GM19025 (cell line): ENCODE results near the gene APOL1.
"Not testable (repeated sequence)": the region's sequence is repeated elsewhere in the genome, so short reads cannot be mapped to it uniquely, and the experiment has no call there.

ENCODE experiments used
- ATAC-seq: cut with Tn5 transposase; IDR thresholded peaks from one replicate; pipeline ENCODE4 v1.9.1; 2021; ENCODE audit warnings: mild to moderate bottlenecking, low read depth, moderate library complexity; ENCODE audit not compliant: unreplicated experiment

The APOL1 gene

DNA sequence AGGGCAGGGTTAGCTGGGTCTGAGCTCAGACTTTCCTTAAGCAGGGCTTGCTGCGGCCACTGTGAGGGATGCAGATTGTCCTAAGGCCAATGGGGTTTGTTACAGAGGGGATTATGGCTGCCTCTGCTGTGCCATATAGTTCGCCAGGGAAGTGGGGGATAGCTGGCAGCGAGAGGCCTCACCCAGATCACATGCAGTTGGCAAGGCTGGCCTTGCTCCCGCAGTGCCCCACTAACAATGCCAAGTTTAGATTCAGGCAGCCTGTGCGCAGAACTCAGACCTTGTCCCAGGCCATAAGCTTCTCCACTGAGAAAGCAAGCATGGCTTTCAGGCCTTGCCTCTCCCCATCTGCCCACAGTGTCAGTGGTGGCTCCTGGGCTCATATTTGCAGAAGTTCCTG is 8.9 kb upstream of the APOL1 start:
- ATAC-seq = no peak

- no peak for ATAC-seq
Measured at GRCh38 chr22:36244522-36245391, 8.2 kb upstream of the APOL1 start.

GRCh38 chr22:36245805-36246356 is 7.1 kb upstream of the APOL1 start:
- no peak for ATAC-seq

- no peak for ATAC-seq
Measured at GRCh38 chr22:36246718-36247117, 6.2 kb upstream of the APOL1 start.

- ATAC-seq = no peak
Measured at GRCh38 chr22:36247955-36248354, 5.0 kb upstream of the APOL1 start.

DNA sequence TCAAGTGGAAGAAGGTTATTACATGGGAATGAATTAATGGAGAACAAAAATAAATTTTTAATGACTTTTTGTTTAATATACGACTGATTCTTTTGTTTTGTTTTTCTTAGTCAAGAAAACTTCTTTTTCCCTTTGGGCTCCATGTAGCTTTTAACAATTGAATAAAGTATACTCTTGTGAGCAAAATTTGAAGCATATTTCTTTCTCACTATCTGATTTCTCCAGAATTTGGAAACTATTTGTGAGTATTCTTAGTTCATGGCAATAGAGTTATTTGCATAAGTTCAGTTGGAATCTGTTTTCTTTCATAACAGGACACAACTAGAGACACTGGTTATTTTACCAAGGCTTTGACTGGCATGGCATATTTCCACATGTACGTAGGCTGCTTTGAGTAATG is 3.8 kb upstream of the APOL1 start:
- no peak for ATAC-seq

DNA sequence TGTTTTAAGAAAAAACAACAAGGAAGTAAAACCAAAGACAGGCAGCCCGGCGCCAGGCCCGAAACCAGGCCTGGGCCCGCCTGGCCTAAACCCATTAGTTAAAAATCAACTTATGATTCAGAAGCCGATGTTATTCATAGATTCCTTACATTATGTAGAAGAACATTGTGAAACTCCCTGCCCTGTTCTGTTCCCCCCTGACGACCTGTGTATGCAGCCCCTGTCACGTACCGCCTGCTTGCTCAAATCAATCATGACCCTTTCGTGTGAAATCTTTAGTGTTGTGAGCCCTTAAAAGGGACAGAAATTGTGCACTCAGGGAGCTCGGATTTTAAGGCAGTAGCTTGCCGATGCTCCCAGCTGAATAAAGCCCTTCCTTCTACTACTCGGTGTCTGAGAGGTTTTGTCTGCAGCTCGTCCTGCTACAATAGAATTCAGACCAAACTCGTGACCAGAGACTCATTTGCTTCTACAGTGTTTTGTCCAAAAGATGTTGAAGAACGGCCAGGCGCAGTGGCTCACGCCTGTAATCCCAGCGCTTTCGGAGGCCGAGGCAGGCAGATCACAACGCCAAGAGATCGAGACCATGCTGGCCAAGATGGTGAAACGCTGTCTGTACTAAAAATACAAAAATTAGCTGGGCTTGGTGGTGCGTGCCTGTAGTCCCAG is 2.5 kb upstream of the APOL1 start:
- ATAC-seq = not testable (repeated sequence)

- not testable (repeated sequence) for ATAC-seq
Measured at GRCh38 chr22:36251979-36252608, 839 bp upstream of the APOL1 start.

DNA sequence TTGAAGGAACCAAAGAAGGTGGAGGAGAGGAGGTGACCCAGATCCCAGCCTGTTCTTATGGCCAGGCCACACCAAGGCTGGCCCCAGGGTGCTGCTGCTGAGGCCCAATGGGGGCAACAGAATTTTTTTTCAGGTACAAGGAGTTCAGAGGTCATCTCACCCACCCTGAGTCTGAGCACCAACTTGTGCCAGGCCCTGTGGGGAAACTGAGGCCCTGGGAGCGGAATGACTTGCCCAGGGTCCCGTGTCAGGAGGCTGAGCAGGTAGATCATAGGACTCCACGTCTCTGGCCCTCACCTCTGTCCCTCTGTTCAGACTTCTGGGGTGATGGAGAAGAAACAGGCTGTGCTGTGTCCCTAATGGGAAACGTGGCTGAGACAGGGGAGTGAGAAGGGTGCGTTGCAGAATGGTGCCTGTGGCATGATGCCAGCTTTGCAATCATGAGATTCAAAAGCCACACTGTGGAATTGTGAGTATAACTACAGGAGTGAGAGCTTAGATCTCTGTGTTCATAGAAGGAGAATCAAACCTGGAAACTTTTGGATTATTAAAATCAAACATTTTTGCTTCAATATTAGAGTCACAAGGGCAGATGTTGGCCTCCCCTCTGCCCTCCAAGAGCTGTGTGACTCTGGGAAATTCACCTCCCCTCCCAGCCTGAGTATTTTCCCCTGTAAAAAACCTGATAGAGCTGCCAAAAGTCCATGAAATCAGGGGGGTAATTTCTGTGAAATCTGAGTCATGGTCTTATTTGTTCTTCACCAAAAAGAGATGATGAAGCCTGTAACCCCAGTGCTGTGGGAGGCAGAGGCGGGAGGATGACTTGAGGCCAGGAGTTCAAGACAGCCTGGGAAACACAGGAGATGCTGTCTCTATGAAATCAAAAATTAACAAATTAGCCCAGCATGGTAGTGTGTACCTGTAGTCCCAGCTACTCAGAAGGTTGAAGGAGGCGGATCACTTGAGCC is 874 bp downstream of the APOL1 start:
- ATAC-seq = no peak

DNA sequence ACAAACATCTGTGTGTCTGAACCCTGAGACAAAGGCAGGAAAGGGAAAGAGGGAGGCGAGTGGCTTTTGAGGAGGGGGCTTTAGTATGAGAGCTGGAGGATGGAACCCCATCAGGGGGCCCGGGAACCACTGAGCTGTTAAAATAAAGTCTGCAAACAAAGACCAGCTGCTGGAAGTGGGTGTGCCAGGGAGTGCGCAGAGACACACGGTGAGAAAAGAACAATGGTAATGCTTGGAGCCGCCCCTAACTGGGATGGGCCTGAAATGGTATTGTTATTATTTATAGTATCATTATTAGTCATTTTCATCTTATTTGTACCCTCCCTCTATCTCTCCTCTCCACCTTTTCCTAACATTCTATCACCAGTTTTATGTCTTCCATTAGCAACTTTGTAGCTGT is 2.6 kb downstream of the APOL1 start:
- not testable (repeated sequence) for ATAC-seq

DNA sequence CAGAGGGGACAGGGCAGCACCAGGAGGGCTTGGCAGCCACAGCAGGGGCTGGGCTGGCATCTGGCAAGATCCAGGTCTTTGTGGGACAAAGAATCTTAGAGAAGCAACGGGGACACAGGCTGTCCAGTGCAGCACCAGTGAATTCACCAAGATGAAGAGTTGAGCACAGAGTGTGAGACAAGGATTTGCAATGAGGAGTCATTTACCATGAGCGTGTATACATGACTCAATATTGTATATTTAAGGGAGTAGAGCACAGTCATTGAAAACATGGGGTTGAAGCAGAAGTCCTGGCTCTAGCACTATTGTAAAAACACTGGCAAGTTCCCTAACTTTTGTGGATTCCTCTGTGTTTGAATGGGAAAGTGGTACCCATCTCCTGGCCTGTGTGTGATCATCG is 3.5 kb downstream of the APOL1 start:
- no peak for ATAC-seq

DNA sequence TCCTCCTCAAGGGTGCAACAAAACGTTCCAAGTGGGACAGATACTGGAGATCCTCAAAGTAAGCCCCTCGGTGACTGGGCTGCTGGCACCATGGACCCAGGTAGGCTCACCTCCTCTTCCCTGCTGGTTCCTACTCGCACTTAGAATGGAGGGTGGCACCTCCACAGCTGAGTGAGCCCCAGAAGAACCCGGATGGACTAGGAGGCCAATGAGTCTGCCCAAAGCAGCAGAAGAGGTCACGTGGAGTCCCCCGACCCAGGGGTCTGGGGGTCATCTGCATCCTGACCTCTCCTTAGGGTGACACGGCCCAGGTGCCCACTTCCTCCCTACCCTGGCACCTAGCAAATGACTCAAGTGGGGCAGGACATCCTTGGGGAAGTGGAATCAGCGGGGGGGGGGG is 4.4 kb downstream of the APOL1 start:
- ATAC-seq = no peak

GRCh38 chr22:36257948-36258670 is 5.2 kb downstream of the APOL1 start:
- no peak for ATAC-seq

GRCh38 chr22:36258701-36259614 is 6.0 kb downstream of the APOL1 start:
- no peak for ATAC-seq

DNA sequence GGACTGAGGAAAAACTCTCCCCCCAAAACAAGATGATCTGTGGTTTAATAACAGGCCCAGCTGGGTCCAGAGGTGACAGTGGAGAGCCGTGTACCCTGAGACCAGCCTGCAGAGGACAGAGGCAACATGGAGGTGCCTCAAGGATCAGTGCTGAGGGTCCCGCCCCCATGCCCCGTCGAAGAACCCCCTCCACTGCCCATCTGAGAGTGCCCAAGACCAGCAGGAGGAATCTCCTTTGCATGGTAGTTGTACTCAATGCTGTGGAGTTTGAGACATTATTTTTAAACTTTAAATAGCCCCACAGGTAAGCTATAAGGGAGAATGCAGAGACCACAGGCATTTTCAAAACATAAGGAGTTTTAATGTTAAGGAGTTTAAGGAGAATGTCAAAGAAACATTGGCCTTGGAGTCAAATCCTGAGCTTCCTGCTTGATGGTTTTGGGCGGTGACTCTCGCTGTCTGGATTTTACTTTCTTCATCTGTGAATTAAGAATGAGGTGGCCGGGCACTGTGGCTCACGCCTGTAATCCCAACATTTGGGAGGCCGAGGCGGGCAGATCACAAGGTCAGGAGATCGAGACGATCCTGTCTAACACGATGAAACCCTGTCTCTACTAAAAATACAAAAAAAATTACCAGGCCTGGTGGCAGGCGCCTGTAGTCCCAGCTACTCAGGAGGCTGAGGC is 6.8 kb downstream of the APOL1 start:
- no peak for ATAC-seq

DNA sequence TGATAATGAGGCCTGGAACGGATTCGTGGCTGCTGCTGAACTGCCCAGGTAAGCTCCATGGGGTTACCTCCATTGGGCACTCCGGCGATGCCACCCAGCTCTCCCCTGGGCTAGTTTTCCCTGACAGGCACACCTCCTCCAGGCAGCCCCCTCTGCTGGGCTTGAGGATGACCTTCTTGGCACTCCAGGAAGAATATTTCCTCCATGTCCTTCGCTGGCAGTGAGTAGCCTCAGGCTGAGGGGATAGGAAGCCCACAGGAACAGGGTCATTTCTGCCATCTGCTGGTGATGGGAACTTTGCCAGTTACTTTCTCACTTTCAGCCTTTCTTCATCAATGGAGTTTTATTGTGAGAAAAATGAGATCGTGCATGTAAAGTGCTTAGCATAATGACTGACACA is 8.7 kb downstream of the APOL1 start:
- not testable (repeated sequence) for ATAC-seq

GRCh38 chr22:36262307-36262706 is 9.4 kb downstream of the APOL1 start:
- ATAC-seq = not testable (repeated sequence)

- not testable (repeated sequence) for ATAC-seq
Measured at GRCh38 chr22:36263216-36263673, 10.3 kb downstream of the APOL1 start.
